Peyer's patch (tissue), 4 donors: ENCODE measurements around the gene CLMP.

ENCODE experiments used
- POLR2A ChIP-seq, 2 donors: fragments of 450-650 bp; IDR thresholded peaks; one replicate each; pipeline ENCODE4 v1.5.1; 2017; ENCODE audit warnings: antibody characterized with exemption in 2 of 2, mild to moderate bottlenecking in 2 of 2, moderate library complexity in 2 of 2
- TF ChIP-seq, protein P1 (sequence below), 6 experiments: fragments of 450-650 bp in 4 of 6; fragments of 200-600 bp in 2 of 6; sonication (generic) in 1 of 6; IDR thresholded peaks; one replicate each; pipeline ENCODE4 v1.5.1; 2017 to 2019; ENCODE audit warnings: antibody characterized with exemption in 6 of 6, mild to moderate bottlenecking in 3 of 6, moderate library complexity in 1 of 6

DNA sequence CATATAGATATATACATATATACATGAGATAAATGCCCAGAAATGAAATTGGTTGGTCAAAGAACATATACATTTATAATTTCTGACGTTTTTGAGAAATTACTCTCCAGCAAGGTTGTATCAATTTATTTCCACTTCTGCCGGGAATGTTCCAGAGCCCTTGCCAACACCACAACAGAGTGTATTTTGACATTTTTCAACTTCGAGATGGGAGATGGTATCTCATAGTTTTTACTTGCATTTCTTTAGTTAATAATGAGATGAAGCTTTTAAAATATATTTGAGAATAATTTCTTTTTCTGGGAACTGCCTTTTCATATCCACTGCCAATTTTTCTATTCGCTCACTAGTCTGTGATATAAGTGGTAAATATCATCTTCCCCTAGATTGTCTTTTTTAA lies 19.3 kb upstream of the CLMP start:
- TF ChIP-seq POLR2A (IDR thresholded peaks at IDR 0.05), result no peak
- TF ChIP-seq, protein P1, sequence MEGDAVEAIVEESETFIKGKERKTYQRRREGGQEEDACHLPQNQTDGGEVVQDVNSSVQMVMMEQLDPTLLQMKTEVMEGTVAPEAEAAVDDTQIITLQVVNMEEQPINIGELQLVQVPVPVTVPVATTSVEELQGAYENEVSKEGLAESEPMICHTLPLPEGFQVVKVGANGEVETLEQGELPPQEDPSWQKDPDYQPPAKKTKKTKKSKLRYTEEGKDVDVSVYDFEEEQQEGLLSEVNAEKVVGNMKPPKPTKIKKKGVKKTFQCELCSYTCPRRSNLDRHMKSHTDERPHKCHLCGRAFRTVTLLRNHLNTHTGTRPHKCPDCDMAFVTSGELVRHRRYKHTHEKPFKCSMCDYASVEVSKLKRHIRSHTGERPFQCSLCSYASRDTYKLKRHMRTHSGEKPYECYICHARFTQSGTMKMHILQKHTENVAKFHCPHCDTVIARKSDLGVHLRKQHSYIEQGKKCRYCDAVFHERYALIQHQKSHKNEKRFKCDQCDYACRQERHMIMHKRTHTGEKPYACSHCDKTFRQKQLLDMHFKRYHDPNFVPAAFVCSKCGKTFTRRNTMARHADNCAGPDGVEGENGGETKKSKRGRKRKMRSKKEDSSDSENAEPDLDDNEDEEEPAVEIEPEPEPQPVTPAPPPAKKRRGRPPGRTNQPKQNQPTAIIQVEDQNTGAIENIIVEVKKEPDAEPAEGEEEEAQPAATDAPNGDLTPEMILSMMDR (IDR thresholded peaks at IDR 0.05), result no peak
